ENCODE results near the gene ADGRB2.

- TF ChIP-seq EZH2 (IDR thresholded peaks at IDR 0.05; ENCODE audit: borderline replicate concordance, low read depth, low read length, severe bottlenecking) = no peak
- TF ChIP-seq CTCF (IDR thresholded peaks at IDR 0.05; ENCODE audit: borderline replicate concordance, extremely low read depth, low read length, poor library complexity, severe bottlenecking) = peak; percentile 97
Measured at GRCh38 chr1:31789259-31790065, 25.3 kb upstream of the ADGRB2 start.

Measured in DND-41 (cell line).